GM12891 (cell line): ENCODE results near the gene NBEA.

Experiments
- POLR2A ChIP-seq: IDR thresholded peaks from 2 replicates; pipeline ENCODE4 v1.6.1; 2011; ENCODE audit warnings: low read depth, low read length, control low read depth
- POLR2AphosphoS5 ChIP-seq: IDR thresholded peaks from 2 replicates; pipeline ENCODE4 v1.6.1; 2011; ENCODE audit warnings: low read depth, low read length, control low read depth
- POU2F2 ChIP-seq: IDR thresholded peaks from 2 replicates; pipeline ENCODE4 v1.6.1; 2011; ENCODE audit warnings: low read depth, mild to moderate bottlenecking, control low read depth, low read length, moderate library complexity
- SPI1 ChIP-seq: IDR thresholded peaks from 2 replicates; pipeline ENCODE4 v1.6.1; 2011; ENCODE audit warnings: low read depth, low read length, control low read depth
- TAF1 ChIP-seq: IDR thresholded peaks from 2 replicates; pipeline ENCODE4 v1.6.1; 2011; ENCODE audit warnings: low read depth, low read length, control low read depth

DNA sequence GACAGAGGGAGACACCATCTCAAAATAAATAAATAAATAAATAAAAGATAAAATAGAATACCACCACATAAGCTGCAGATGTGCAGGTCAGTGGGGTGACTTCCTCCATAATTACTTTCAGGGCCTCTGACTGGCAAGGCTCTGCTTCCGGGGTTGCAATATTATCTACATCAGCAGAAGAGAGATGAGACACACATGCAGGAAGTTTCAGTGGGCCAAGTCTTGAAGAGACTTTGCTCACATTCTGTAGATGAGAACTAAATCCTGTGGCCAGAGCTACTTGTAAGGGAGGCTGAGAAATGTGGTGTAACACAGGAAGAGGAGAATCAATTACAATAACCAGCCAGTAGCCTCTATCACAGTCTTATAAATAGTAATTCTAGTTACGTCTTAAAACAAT is 624.3 kb downstream of the NBEA start:
- TF ChIP-seq TAF1 (no peak), POLR2A (no peak), POLR2AphosphoS5 (no peak), POU2F2 (no peak), SPI1 (no peak)
